ENCODE measurements around the gene HMCN2. TPM values are rescaled to one million over a fixed set of nuclear protein-coding genes. Genes with fewer than 3 reads are reported as not detected.

The HMCN2 gene
- total RNA-seq, 1 experiment from 2014 or later: 8.6 TPM

DNA sequence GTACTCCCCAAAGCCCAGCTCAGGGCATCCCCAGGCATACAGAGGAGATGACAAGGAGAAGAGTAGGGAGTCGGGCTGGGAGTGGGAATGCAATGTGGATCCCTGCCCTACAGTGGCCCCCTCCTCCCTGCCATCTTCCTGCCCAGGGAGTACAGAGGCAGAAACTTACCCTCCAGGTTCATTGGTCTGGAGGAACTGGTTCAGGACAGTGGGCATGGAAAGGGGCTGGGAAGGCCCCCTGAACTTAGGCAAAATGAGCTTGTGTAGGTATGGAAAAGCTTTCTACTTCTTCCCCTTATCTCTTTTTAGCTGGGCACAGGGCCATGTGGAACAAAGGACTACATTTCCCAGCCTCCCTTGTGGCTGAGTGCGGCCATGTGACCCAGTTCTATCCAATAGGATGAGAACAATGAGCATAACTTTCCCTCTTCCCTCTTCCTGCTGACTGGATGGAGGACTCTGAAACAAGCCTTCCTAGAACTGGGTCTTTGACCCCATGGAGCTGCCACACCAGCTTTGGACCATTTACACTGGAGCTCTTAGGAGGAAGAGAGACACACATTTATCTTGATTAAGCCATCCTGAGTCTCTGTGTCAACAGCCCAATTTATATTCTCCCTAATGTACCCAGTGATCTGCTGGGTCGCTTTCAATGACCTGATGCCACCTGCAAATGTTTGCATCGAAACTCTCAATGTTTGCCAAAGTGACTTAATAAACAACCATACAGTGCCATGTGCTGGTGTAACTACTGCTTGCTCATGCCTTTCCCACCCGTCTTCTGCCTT lies 25.0 kb upstream of the HMCN2 start:
- H3K79me1 ChIP-seq (ENCODE audit: insufficient read depth, low read depth, low read length, poor library complexity, severe bottlenecking): no peaks in the 10 kb centered on the region
- no peak overlapping the region for H2AFZ ChIP-seq (ENCODE audit: low read length)
- Mint-ChIP-seq H3K4me1 (peaks cover 20 to 46% of the 10 kb centered on the region in 2 experiments), H3K36me3 (ENCODE audit: insufficient read depth in 1 of 3, low read depth in 3 of 3) (no peaks in the 10 kb centered on the region), H3K4me3 (no peak overlapping the region; a peak in 1 of 5 replicates), H3K27me3 (ENCODE audit: low read depth) (peaks cover 6% of the 10 kb centered on the region), H3K9me3 (no peaks in the 10 kb centered on the region), H3K27ac (no peak overlapping the region)
- H3K27me3 ChIP-seq (ENCODE audit: insufficient read depth, low read length): no peaks in the 10 kb centered on the region
- H2BK5ac ChIP-seq (ENCODE audit: insufficient read length, low read length): no peak overlapping the region
- H3K9me3 ChIP-seq (ENCODE audit: control insufficient read depth, low read depth, low read length): no peaks in the 10 kb centered on the region
- H3K56ac ChIP-seq (ENCODE audit: insufficient read length, low read depth, low read length): no peak overlapping the region
- peak; percentile 72 for DNase-seq
- no peak for TF ChIP-seq CTCF (conservative IDR thresholded peaks at IDR 0.05)
- no peaks in the 10 kb centered on the region for H4K20me1 ChIP-seq (ENCODE audit: control insufficient read depth, insufficient read depth, insufficient read length)
- H3K27ac ChIP-seq (ENCODE audit: insufficient read length, low read depth, low read length): no peak overlapping the region
- H3K79me2 ChIP-seq (ENCODE audit: insufficient read depth, low read length): no peaks in the 10 kb centered on the region
- no peak overlapping the region for H2BK20ac ChIP-seq (ENCODE audit: low read depth, low read length, poor library complexity, severe bottlenecking)
- no peak overlapping the region for H3K4me2 ChIP-seq (ENCODE audit: insufficient read depth, insufficient read length, low read length)
- H4K91ac ChIP-seq (ENCODE audit: insufficient read length, low read depth, low read length): no peak overlapping the region
- H3K4me1 ChIP-seq (ENCODE audit: insufficient read depth, low read length): no peaks in the 10 kb centered on the region
- H2BK12ac ChIP-seq (ENCODE audit: insufficient read length, low read depth, low read length): no peak overlapping the region
- no peak overlapping the region for H4K5ac ChIP-seq (ENCODE audit: insufficient read length, low read depth, low read length)
- H3K4ac ChIP-seq (ENCODE audit: low read depth, low read length): no peak overlapping the region
- H4K8ac ChIP-seq (replicated peaks; ENCODE audit: insufficient read length, low read depth, low read length): no peak overlapping the region
- no peak overlapping the region for H2BK120ac ChIP-seq (ENCODE audit: low read depth, low read length, poor library complexity, severe bottlenecking)
- WGBS (ENCODE audit: extremely low coverage, insufficient read length, low lambda C conversion rate): no CpG with 5 or more reads among the region's 5 CpGs
- no peak overlapping the region for H3K14ac ChIP-seq (ENCODE audit: insufficient read depth, low read length)
- H3K18ac ChIP-seq (ENCODE audit: insufficient read length, low read depth, low read length): no peak overlapping the region
- no peak overlapping the region for H2AK5ac ChIP-seq (ENCODE audit: insufficient read length, low read length)
- H3K23me2 ChIP-seq (ENCODE audit: insufficient read length, low read depth, low read length, poor library complexity, severe bottlenecking): no peaks in the 10 kb centered on the region
- no peak overlapping the region for H3T11ph ChIP-seq (ENCODE audit: low read length)
- H3K9ac ChIP-seq (ENCODE audit: extremely low read depth, insufficient read length, low read length): no peak overlapping the region
- no peak overlapping the region for H2BK15ac ChIP-seq (ENCODE audit: low read depth, low read length)
- H3K23ac ChIP-seq (ENCODE audit: insufficient read length, low read depth, low read length): no peak overlapping the region

Data from H9 (cell line).